ENCODE measurements around the gene ANK2.

GRCh38 chr4:113013751-113014150 is 35.7 kb upstream of the ANK2 start:
- TF ChIP-seq CTCF (IDR thresholded peaks at IDR 0.05 in 8 of 11, conservative IDR thresholded peaks at IDR 0.05 in 3 of 11), result no peak
- no peak for TF ChIP-seq POLR2A (IDR thresholded peaks at IDR 0.05)
